Endothelial cell of umbilical vein (primary cell): ENCODE measurements around the gene CPNE9.

Source experiments
- EZH2 ChIP-seq: IDR thresholded peaks from 2 replicates; pipeline ENCODE4 v1.6.1; 2012; ENCODE audit warnings: borderline replicate concordance, low read depth, mild to moderate bottlenecking, moderate library complexity, low read length, inconsistent platforms; ENCODE audit not compliant: severe bottlenecking
- MAX ChIP-seq: IDR thresholded peaks from 2 replicates; pipeline ENCODE4 v1.6.1; 2011; ENCODE audit not compliant: insufficient read depth, insufficient read length
- POLR2AphosphoS5 ChIP-seq: IDR thresholded peaks from 2 replicates; pipeline ENCODE4 v1.6.1; 2012; ENCODE audit warnings: low read depth, mild to moderate bottlenecking, control low read depth, low read length, moderate library complexity; ENCODE audit not compliant: insufficient read depth
- TF ChIP-seq, protein P1 (sequence below), 2 donors: IDR thresholded peaks; 1 replicate in 1 of 2; 2 replicates in 1 of 2; pipeline ENCODE4 v1.5.1; 2011; ENCODE audit warnings: low read length in 2 of 2, mild to moderate bottlenecking in 2 of 2, moderate library complexity in 2 of 2, control low read depth in 1 of 2, inconsistent platforms in 1 of 2, low read depth in 1 of 2; ENCODE audit not compliant: insufficient read depth in 1 of 2; ENCODE audit errors: extremely low read depth in 1 of 2

DNA sequence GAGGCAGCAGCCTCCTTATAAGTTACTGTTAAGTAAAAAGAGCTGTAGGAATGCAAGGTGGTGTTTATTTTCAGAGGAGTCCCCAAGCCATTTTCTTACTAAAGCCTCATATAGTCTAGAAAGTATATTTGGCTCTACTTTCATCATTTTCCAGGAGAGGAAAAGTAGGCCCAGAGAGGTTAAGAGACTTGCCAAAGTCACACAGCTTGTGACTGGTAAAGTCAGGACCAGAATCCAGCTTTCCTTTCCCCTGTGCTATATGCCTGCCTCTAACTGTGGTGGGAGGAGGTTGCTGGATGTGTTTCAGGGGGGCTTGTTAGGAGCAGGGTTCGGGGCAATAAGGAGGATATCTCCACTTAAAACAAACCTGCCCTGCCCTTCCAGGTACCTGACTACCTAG, 38.9 kb downstream of the CPNE9 start:
- no peak for TF ChIP-seq MAX
- TF ChIP-seq, protein P1, sequence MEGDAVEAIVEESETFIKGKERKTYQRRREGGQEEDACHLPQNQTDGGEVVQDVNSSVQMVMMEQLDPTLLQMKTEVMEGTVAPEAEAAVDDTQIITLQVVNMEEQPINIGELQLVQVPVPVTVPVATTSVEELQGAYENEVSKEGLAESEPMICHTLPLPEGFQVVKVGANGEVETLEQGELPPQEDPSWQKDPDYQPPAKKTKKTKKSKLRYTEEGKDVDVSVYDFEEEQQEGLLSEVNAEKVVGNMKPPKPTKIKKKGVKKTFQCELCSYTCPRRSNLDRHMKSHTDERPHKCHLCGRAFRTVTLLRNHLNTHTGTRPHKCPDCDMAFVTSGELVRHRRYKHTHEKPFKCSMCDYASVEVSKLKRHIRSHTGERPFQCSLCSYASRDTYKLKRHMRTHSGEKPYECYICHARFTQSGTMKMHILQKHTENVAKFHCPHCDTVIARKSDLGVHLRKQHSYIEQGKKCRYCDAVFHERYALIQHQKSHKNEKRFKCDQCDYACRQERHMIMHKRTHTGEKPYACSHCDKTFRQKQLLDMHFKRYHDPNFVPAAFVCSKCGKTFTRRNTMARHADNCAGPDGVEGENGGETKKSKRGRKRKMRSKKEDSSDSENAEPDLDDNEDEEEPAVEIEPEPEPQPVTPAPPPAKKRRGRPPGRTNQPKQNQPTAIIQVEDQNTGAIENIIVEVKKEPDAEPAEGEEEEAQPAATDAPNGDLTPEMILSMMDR (IDR thresholded peaks at IDR 0.05; ENCODE audit: extremely low read depth in 1 of 2, insufficient read depth in 1 of 2, low read depth in 1 of 2, low read length in 2 of 2): no peak
- TF ChIP-seq EZH2: no peak
- TF ChIP-seq POLR2AphosphoS5: no peak
